Mesodermal cell (in vitro differentiated cells): ENCODE results near the gene CKMT1A. TPM values are rescaled to one million over a fixed set of nuclear protein-coding genes. Genes with fewer than 3 reads are reported as not detected.
"Not testable (repeated sequence)": the region's sequence is repeated elsewhere in the genome, so short reads cannot be mapped to it uniquely, and the experiment has no call there.

ENCODE experiments used
- H3K27ac ChIP-seq: 2 replicates; pipeline ENCODE4 v1.7.0; 2013; ENCODE audit warnings: mild to moderate bottlenecking, low read depth, low read length, moderate library complexity; ENCODE audit not compliant: severe bottlenecking
- H3K36me3 ChIP-seq: 2 replicates; pipeline ENCODE4 v1.7.1; 2013; ENCODE audit warnings: mild to moderate bottlenecking, low read length, moderate library complexity; ENCODE audit not compliant: control insufficient read depth, insufficient read depth
- H3K4me1 ChIP-seq: one replicate; pipeline ENCODE4 v1.7.1; 2013; ENCODE audit warnings: mild to moderate bottlenecking, low read length; ENCODE audit not compliant: insufficient read depth, control insufficient read depth, poor library complexity, severe bottlenecking
- H3K4me3 ChIP-seq: 2 replicates; pipeline ENCODE4 v1.7.0; 2013; ENCODE audit warnings: low read length, control low read depth, mild to moderate bottlenecking; ENCODE audit not compliant: insufficient read depth, poor library complexity, severe bottlenecking; ENCODE audit errors: extremely low read depth
- H3K9me3 ChIP-seq: 2 replicates; pipeline ENCODE4 v1.7.1; 2013; ENCODE audit warnings: mild to moderate bottlenecking, low read length, moderate library complexity; ENCODE audit not compliant: control insufficient read depth
- WGBS, 2 experiments: methylation state at CpG; one replicate each; pipeline ENCODE4 v1.1.5; 2013; ENCODE audit warnings: missing lambda C conversion rate in 2 of 2; ENCODE audit not compliant: insufficient coverage in 2 of 2; 5-methylcytosine and 5-hydroxymethylcytosine counted together
- polyA plus RNA-seq, 2 experiments: library from polyadenylated mRNA; stranded (reverse); fragments of 50-300 nt; gene quantifications; one replicate each; pipeline ENCODE4 v1.2.3, GENCODE V29; 2013

The CKMT1A gene
- 0.26 TPM for polyA plus RNA-seq (2013, experiment 1 of 2)
- 0.91 TPM for polyA plus RNA-seq (2013, experiment 2 of 2)

DNA sequence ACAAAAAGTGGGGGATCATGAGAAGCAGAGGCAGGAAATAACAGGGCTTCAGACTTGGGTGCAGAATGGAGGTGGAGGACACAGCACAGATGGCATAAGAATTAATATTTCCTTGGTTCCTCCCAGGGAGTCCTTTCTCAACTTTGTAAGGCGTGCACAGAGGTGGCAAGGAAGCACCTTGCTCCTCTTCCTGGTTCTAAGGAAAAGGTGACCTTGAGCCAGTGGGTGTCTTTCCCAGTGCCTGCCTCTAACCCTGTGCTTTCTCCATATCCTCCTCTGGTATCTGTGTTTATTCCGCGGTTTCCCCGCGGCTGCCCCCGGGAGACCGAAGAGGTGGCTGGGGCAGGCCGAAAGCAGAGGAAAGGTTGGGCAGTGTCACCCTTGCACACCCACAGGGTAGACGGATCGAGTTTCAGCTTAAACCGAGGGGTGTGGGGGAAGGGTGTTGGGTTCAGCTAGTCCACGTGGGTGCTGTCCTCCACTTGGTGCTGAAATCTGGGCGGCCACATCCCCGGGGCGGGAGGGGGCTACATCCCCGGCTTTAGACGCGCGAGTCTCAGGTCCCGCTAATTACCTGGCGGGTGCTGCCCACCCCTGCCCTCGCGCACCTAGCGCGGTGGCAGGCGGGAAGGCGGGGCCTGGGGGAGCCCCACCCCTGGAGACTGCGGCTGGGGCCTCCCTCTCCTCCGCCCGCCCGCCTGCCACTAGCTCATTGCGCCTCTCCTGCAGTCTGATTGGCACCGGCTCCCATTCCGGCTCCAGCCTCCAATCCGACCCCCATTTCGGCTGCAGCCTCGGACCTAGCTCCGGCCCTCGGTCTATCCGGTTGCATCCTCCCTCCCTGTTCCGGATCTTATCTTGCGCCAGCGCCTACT, at the start of gene CKMT1A:
CKMT1A (plus strand) TSS at position 712 of the 875 bp plus-strand sequence. CDS start 192 bp downstream, outside the sequence.
- H3K9me3 ChIP-seq, H3K4me1 ChIP-seq, H3K27ac ChIP-seq, H3K36me3 ChIP-seq, H3K4me3 ChIP-seq: not testable (repeated sequence)
- WGBS, 2 experiments: no CpG with 5 or more reads among the region's 43 CpGs

DNA sequence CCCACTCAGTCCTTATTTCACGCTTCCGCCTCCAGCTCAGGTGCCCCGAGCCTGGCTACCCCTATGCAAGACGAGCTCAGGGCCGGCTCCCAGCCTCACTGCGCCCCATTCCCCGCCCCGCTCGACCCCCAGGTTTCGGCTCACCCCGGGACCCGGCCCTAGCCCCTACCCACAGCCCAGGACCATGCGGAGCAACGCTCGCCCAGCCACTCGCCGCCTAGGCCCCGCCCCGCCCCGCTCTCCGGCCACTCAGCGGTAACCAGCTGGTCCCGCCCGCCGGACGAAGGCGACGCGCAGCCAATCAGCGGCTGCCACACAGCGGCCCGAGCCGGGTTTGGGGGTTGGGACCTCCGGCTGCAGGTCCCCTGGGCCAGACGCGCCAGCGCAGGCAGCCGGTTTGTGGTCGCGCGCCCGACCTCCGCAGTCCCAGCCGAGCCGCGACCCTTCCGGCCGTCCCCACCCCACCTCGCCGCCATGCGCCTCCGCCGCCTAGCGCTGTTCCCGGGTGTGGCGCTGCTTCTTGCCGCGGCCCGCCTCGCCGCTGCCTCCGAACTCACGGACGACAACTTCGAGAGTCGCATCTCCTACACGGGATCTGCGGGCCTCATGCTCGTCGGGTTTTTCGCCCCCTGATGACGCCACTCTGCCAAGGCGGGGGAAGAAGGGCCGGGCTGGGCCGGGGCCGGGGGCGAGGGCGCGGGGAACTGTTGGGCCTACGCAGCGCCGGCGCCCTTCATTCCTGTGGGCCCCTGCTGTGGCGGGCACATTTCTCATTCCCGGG, 44.8 kb upstream of the CKMT1A start, which contains the start of gene CATSPER2:
CATSPER2 (minus strand) TSS at position 196 of the 781 bp plus-strand sequence. CDS start 783 bp downstream, outside the sequence.
- H3K4me1 ChIP-seq: no peaks in the 10 kb centered on the region
- WGBS, 2 experiments: 94 to 97% methylated on average over 43 to 64 of the region's 85 CpGs
- no peak within 1 kb of the TSS for H3K27ac ChIP-seq
- no peaks in the 10 kb centered on the region for H3K36me3 ChIP-seq
- no peaks in the 10 kb centered on the region for H3K9me3 ChIP-seq
- no peak within 1 kb of the TSS for H3K4me3 ChIP-seq

DNA sequence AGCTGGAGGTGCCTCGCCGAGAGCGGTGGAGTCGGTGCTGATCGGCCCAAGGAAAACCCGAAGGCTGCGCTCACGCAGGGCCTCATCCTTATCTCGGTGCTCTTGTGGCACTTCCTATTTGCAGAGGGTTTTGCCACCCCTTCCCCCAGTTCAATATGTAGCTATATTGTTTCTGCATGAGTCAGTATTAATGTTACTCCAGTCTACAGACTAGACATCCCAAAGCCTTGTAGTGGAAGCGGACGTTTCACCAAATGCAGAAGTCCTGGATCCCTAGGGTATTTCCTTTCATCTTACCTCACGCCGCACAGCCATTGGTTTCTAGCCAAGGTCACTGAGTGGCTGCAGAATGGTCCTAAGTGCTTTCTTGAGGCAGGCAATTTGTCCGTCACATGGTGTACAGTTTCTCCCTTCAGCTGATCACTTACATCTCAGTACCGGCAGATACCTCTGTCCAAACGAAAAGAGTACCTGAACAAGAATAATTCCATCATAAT, 44.2 kb upstream of the CKMT1A start:
- 95 to 100% methylated on average over 3 to 5 of the region's 16 CpGs for WGBS, 2 experiments
- H3K4me1 ChIP-seq, H3K9me3 ChIP-seq, H3K27ac ChIP-seq, H3K36me3 ChIP-seq, H3K4me3 ChIP-seq: not testable (repeated sequence)

DNA sequence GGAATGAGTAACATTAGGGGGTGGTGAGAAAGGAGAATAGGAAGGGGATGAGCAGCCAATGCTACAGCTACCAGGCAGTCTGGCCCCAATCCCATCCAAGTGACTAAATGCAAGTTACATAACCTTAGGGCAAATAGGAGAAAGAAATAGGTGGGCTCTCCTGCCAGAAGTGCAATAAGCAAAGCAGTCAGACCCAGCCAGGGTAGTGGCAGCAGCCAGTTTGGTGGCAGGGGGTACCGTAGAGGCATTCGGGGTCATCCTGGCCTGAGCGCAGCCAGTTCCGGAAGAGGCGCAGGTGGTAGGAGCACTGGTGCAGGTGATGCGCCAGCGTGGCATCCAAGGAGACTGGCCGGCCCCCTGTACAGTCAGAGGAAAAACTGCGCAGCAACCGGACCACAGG, 33.9 kb upstream of the CKMT1A start:
- not testable (repeated sequence) for H3K36me3 ChIP-seq, H3K27ac ChIP-seq, H3K9me3 ChIP-seq, H3K4me3 ChIP-seq, H3K4me1 ChIP-seq
- no CpG with 5 or more reads among the region's 10 CpGs for WGBS, 2 experiments

DNA sequence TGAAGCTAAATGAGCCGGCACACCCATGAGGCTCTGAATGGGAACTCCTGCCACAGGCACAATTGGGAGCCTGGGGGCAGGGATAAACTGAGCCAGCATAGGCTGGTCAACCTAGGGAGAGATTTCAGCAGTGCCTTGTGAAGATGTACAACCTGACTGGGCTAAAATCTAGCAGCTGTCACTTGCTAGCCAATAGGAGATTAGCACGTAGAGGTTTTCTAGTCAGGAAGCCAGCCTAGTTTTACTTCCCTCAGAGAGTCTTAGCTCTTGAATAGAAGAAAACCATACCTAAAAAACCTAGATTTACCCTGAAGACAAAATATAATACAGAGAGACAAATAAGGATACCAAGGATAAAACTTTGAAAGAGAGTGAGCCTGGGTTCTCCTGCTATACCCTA, 31.4 kb upstream of the CKMT1A start:
- WGBS, 2 experiments: no CpG with 5 or more reads among the region's 2 CpGs
- H3K27ac ChIP-seq: not testable (repeated sequence)

DNA sequence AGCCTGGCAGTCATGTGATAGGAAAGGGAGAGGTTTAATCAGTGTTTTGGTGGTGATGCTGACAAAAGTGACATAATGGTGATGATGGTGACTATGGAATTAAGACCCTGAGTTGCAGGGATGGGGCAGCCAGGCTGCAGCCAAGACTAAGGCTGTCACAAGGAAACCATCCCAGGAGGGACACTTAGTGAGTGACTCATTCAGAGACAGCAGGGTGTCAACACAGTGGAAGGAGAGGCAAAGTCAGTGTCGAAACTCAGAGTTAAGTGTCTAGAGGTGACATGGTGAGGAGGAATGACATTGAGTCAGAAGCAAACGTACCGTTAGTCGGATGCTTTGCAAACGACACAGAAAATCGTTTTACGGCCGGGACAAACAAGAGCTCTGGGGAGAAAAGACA, 30.3 kb upstream of the CKMT1A start:
- H3K27ac ChIP-seq, H3K4me3 ChIP-seq, H3K4me1 ChIP-seq, H3K9me3 ChIP-seq, H3K36me3 ChIP-seq: not testable (repeated sequence)
- no CpG with 5 or more reads among the region's 8 CpGs for WGBS, 2 experiments

More for the DNA sequence above, 31.4 kb upstream of the CKMT1A start:
- H3K9me3 ChIP-seq, H3K36me3 ChIP-seq, H3K4me1 ChIP-seq, H3K4me3 ChIP-seq: not testable (repeated sequence)

DNA sequence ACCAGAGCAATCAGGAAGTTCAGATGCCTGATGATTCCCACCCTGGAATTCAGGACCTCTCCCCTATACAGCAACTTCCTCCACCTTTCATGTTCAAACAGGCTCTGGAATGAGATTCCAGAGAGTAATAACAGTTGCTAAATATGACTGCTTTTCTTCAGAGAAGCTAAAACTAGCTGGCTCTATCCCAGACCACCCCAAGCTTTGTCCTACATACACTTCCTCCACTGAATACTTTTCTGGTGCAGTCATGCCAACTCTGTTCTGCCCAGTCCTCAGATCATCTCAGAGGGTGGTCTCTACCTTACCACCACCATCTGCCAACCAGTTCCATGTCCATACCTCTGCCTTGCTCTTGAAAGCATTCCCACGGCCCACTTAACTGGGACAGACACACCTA, 27.5 kb upstream of the CKMT1A start:
- not testable (repeated sequence) for H3K4me3 ChIP-seq, H3K36me3 ChIP-seq, H3K4me1 ChIP-seq, H3K27ac ChIP-seq, H3K9me3 ChIP-seq
- WGBS, 2 experiments: no CpG with 5 or more reads among the region's 1 CpG

DNA sequence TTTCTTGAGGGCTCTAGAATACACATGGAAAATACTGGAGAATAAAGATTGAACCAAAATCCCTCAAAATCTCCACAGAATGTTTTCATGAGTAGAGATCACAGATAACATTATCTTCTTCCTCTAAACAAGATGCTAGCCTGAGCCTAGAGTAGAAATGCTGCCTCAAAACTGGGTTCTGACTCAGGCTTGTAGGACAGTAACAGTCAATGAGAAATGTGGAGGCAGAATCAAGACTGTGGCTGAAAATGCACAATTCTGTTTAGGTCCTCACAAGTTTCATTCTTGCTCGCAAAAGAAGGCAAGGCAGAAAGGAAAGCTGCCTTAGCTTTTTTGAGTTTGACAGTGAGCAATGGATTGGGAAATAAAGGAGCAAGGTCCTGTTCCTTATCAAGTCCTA, 19.5 kb upstream of the CKMT1A start:
- not testable (repeated sequence) for H3K27ac ChIP-seq, H3K9me3 ChIP-seq, H3K36me3 ChIP-seq, H3K4me1 ChIP-seq, H3K4me3 ChIP-seq
- WGBS, 2 experiments: no CpG with 5 or more reads among the region's 1 CpG

DNA sequence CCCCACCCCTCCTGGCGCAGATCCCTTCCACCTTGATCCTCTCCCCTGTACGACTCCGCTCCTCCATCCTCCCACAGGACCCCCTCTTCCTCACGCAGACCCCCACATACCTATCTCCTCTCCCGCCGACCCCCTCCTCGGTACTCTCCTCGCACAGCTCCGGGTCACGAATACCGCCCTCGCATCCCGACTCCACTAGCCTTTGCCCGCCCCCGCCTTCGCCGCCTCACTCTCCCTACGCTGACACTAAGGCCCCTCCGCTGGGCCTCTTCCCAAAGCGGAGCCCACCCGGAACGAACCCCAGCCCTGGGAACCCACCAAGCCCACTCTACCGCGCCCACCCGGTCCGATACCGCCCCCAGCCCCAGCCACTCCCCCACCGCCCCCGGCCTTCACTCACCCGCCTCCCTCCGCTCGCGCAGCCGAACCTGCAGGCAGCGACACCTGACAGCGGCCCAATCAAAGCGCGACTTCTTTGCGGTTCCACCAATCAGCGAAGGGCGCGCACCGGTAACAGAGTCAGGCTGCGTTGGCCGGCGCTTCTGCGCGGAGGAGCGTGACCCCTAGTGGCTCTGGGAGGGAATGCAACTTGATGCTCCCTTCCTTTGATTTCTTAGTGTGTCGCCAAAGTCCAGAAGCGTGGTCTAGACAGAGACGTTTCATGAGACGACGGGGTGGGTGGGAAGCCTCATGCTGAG, 3.9 kb upstream of the CKMT1A start:
- H3K36me3 ChIP-seq, H3K9me3 ChIP-seq, H3K27ac ChIP-seq, H3K4me3 ChIP-seq, H3K4me1 ChIP-seq: not testable (repeated sequence)
- no CpG with 5 or more reads among the region's 54 CpGs for WGBS, 2 experiments

DNA sequence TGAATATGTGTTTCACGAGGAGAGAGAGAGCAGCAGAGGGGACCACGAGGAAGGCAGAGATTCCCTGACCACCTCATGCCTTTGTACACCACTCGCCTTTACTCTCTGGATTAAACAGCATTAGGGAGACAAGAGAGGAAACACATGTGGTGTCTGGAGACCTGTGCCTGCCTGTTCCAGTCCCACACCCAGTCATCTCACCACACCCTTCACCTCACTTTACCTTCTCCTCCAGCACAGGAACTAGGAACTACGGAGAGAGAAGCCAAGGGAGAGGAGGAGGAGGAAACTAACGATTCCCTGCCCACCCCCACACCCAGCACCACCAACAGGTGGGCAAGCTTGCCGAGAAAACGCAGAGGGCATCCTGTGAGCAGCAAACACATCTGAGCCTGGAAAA, 980 bp upstream of the CKMT1A start:
- H3K9me3 ChIP-seq, H3K36me3 ChIP-seq, H3K4me1 ChIP-seq, H3K27ac ChIP-seq, H3K4me3 ChIP-seq: not testable (repeated sequence)
- no CpG with 5 or more reads among the region's 7 CpGs for WGBS, 2 experiments
